Spleen (tissue), 11 donors: ENCODE data around the gene CDC20. TPM values are rescaled to one million over a fixed set of nuclear protein-coding genes. Genes with fewer than 3 reads are reported as not detected.

Source experiments
- DNase-seq: peaks from one replicate; pipeline ENCODE4 v3.0.0-alpha.2; 2020
- H3K27ac ChIP-seq, 8 donors: fragments of 200-600 bp; sonication (generic) in 7 of 8; 1 replicate in 4 of 8; 2 replicates in 4 of 8; pipeline versions ENCODE4 v1.5.0 to v1.8.0; 2016 to 2021; ENCODE audit warnings: inconsistent platforms in 4 of 8, mild to moderate bottlenecking in 4 of 8, moderate library complexity in 1 of 8
- H3K27me3 ChIP-seq, 7 donors: fragments of 200-600 bp; sonication (generic) in 6 of 7; replicated peaks in 1 of 7; 1 replicate in 4 of 7; 2 replicates in 3 of 7; pipeline versions ENCODE4 v1.5.0 to v1.8.0; 2016 to 2021; ENCODE audit warnings: inconsistent platforms in 3 of 7, mild to moderate bottlenecking in 1 of 7
- H3K36me3 ChIP-seq, 6 donors: fragments of 200-600 bp; sonication (generic) in 5 of 6; 1 replicate in 4 of 6; 2 replicates in 2 of 6; pipeline versions ENCODE4 v1.5.0 to v1.8.0; 2016 to 2021; ENCODE audit warnings: inconsistent platforms in 2 of 6
- H3K4me1 ChIP-seq, 6 donors: fragments of 200-600 bp; sonication (generic) in 5 of 6; 1 replicate in 3 of 6; 2 replicates in 3 of 6; pipeline versions ENCODE4 v1.5.0 to v1.8.0; 2016 to 2021; ENCODE audit warnings: inconsistent platforms in 3 of 6
- H3K4me3 ChIP-seq, 8 donors: fragments of 200-600 bp; sonication (generic) in 7 of 8; 1 replicate in 4 of 8; 2 replicates in 4 of 8; pipeline versions ENCODE4 v1.5.0 to v1.8.0; 2016 to 2021; ENCODE audit warnings: inconsistent platforms in 4 of 8, mild to moderate bottlenecking in 4 of 8, moderate library complexity in 2 of 8
- H3K9me3 ChIP-seq, 8 donors: fragments of 200-600 bp; sonication (generic) in 7 of 8; 1 replicate in 4 of 8; 2 replicates in 4 of 8; pipeline versions ENCODE4 v1.5.0 to v1.8.0; 2016 to 2021; ENCODE audit warnings: inconsistent platforms in 4 of 8
- POLR2A ChIP-seq, 3 donors: fragments of 450-650 bp; IDR thresholded peaks; one replicate each; pipeline ENCODE4 v1.5.1; 2017; ENCODE audit warnings: antibody characterized with exemption in 3 of 3, mild to moderate bottlenecking in 1 of 3
- POLR2AphosphoS5 ChIP-seq, 3 donors: sonication (generic); formaldehyde crosslinking; IDR thresholded peaks; one replicate each; pipeline ENCODE4 v1.5.1; 2017; ENCODE audit warnings: antibody characterized with exemption in 3 of 3
- WGBS, 5 donors: extraction: QIAGEN DNeasy Blood & Tissue Kit in 3 of 5; methylation state at CpG; one replicate each; pipeline versions ENCODE4 v1.1.5 to v1.1.7; 2013 to 2018; 5-methylcytosine and 5-hydroxymethylcytosine counted together
- intact Hi-C: fragments of 100-400 bp; cut with DNase I; formaldehyde crosslinking; loops from one replicate; pipeline ENCODE4 v1.15.0; 2023; ENCODE audit warnings: low total_unique reads
- polyA plus RNA-seq, 3 donors: library from polyadenylated mRNA; stranded (reverse); fragments of 200-250 nt; gene quantifications; one replicate each; pipeline ENCODE4 v1.2.1, GENCODE V29; 2013
- total RNA-seq, 7 donors: library from RNA; depleted of rRNA in 3 of 7; stranded (reverse); fragments of >200 nt in 3 of 7; fragmentation: NEBNext Ultra II Directional in 4 of 7; extraction: Animal tissue kit (Norgen Biotek cat#: 25700) in 4 of 7; gene quantifications; one replicate each; pipeline versions ENCODE4 v1.1.0 to v1.2.1, GENCODE V29; 2016 to 2021
- TF ChIP-seq, protein P1 (sequence below), 11 experiments: fragments of 200-600 bp in 7 of 11; fragments of 450-650 bp in 4 of 11; sonication (generic) in 4 of 11; IDR thresholded peaks in 8 of 11; conservative IDR thresholded peaks in 3 of 11; 1 replicate in 7 of 11; 2 replicates in 4 of 11; pipeline versions ENCODE4 v1.4.0 to v1.8.0; 2016 to 2021; ENCODE audit warnings: antibody characterized with exemption in 11 of 11, inconsistent platforms in 4 of 11, mild to moderate bottlenecking in 1 of 11
- donor health status: healthy with polysubstance abuse.
- donor health status: DM: no; HTN: no; CAD: no; lungs with moderate emphysema.
- donor health status: DM: no; HTN: no; CAD: no.
- donor health status: Bipolar disorder and iron deficiency.
- donor health status: healthy.
- donor health status: DM: no; HTN: no; CAD: no.
- donor health status: DM: yes; HTN: yes; CAD: no.

The CDC20 gene
- total and polyA plus RNA-seq, 10 donors: 2.1 to 25.9 (median 10.4) TPM

DNA sequence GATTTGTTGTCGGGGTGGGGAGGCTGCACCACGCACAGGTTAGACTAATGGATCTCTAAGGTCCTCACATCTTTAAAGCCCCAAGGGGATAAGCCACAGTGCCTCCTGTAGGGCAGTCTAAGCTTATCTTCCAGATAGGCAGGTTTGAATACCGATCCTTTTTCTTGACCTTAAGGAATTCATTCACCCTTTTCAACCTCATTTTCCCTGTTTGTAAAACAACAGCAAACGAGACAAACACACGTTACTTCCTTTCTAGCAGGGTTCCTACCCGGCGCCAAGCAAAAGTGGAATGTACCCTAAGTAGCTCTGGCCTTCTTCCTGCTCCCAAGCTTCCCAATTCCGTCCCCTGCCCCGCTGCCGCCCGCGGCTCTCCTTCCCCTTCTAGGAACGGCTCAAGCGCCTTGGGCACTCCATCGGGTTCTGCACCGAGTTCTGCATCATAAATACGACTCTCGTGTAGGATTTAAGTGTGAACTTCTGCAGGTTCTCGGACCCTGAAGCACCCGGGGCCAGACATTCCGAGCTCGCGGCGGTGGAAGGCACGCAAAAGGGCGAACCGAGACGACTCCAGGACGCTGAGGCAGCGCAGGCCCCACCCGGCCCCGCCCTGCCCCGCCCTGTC lies 548 bp upstream of the CDC20 start:
- 0 to 1% (median 1%) methylated on average over 17 to 33 of the region's 33 CpGs for WGBS, 5 donors
- no peak for TF ChIP-seq POLR2A (IDR thresholded peaks at IDR 0.05)
- TF ChIP-seq, protein P1, sequence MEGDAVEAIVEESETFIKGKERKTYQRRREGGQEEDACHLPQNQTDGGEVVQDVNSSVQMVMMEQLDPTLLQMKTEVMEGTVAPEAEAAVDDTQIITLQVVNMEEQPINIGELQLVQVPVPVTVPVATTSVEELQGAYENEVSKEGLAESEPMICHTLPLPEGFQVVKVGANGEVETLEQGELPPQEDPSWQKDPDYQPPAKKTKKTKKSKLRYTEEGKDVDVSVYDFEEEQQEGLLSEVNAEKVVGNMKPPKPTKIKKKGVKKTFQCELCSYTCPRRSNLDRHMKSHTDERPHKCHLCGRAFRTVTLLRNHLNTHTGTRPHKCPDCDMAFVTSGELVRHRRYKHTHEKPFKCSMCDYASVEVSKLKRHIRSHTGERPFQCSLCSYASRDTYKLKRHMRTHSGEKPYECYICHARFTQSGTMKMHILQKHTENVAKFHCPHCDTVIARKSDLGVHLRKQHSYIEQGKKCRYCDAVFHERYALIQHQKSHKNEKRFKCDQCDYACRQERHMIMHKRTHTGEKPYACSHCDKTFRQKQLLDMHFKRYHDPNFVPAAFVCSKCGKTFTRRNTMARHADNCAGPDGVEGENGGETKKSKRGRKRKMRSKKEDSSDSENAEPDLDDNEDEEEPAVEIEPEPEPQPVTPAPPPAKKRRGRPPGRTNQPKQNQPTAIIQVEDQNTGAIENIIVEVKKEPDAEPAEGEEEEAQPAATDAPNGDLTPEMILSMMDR (IDR thresholded peaks at IDR 0.05 in 8 of 11, conservative IDR thresholded peaks at IDR 0.05 in 3 of 11): peak in 6 of 11 experiments; percentile 6 to 33 (median 26)
- Histone ChIP-seq H3K27ac (peak overlapping the region; percentile 82 to 96 (median 87)), H3K4me3 (peak overlapping the region; percentile 63 to 88 (median 70)), H3K36me3 (peaks cover 0 to 38% (median 20%) of the 10 kb centered on the region in 6 donors), H3K27me3 (no peaks in the 10 kb centered on the region), H3K9me3 (no peaks in the 10 kb centered on the region), H3K4me1 (peaks cover 12 to 49% (median 23%) of the 10 kb centered on the region in 6 donors)
- intact Hi-C loops: no loop called here
- DNase-seq: no peak

DNA sequence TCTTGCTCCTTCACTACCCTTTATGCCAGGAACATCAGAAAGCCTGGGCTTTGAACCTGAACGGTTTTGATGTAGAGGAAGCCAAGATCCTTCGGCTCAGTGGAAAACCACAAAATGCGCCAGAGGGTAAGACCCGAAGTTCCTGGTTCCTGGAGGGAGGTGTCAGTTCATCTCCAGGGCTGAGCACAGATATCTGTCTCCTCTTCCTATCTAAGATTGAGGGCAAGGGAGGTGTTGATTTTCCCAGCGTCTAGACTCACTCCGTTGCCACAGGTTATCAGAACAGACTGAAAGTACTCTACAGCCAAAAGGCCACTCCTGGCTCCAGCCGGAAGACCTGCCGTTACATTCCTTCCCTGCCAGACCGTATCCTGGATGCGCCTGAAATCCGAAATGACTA lies 915 bp downstream of the CDC20 start:
- H3K27me3 ChIP-seq: no peaks in the 10 kb centered on the region
- peak overlapping the region in 6 of 8 donors; percentile 63 to 78 (median 69) for H3K4me3 ChIP-seq
- peaks cover 5 to 50% (median 34%) of the 10 kb centered on the region in 6 donors for H3K36me3 ChIP-seq
- 50 to 81% (median 52%) methylated on average over 7 to 11 of the region's 11 CpGs for whole genome bisulfite sequencing, 5 donors
- peaks cover 12 to 63% (median 23%) of the 10 kb centered on the region in 6 donors for H3K4me1 ChIP-seq
- intact Hi-C loops: no loop called here
- H3K9me3 ChIP-seq: no peaks in the 10 kb centered on the region
- TF ChIP-seq, protein P1 (IDR thresholded peaks at IDR 0.05 in 8 of 11, conservative IDR thresholded peaks at IDR 0.05 in 3 of 11): no peak
- TF ChIP-seq POLR2AphosphoS5 (IDR thresholded peaks at IDR 0.05) (no peak), POLR2A (IDR thresholded peaks at IDR 0.05) (no peak)
- peak overlapping the region in 2 of 8 donors; percentile 88 to 96 for H3K27ac ChIP-seq
- no peak for DNase-seq

DNA sequence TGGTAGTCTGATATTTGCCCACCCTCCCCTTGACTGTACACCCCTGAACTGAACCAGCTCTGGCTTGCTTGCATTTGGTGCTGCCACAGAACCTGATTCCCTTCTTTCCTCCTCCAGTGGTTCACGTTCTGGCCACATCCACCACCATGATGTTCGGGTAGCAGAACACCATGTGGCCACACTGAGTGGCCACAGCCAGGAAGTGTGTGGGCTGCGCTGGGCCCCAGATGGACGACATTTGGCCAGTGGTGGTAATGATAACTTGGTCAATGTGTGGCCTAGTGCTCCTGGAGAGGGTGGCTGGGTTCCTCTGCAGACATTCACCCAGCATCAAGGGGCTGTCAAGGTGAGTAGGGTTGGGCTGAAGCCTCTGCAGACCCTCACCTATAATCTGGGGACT lies 1.8 kb downstream of the CDC20 start:
- 58 to 75% (median 68%) methylated on average over 4 of the region's 4 CpGs for WGBS, 5 donors

DNA sequence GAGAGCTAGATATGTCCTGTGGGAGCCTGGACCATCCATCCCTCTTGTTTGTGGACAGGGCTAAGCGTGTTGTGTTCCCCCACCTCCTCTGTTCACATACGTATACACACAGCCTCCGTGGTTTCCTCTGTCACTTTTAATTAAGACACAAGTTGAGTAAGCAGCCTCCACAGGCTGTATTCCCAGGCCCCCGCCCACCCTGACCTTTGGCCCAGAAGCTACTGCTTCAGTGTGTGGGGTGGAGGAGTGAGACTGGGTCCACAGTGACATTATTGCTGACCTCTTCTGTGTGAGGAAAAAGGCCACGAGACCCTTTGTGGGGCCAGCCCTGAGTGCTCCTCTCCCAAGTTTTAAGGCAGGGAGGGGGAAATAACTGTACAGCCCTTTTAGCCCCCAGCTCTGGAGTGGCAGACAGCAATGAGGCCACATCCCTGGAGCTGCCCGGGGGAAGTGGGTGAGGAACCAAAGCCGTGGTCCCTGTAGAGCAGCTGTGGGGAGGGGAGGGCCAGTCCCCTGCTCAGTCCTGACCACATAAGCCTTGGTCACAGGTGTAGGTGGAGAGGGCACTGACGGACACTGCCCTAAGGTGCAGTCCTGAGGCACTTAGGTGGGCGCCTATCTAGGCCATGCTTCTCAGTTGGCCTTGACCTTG lies 4.6 kb downstream of the CDC20 start:
- no peak overlapping the region for H3K4me3 ChIP-seq
- H3K36me3 ChIP-seq: peaks cover 6 to 59% (median 41%) of the 10 kb centered on the region in 6 donors
- no peak for TF ChIP-seq POLR2A (IDR thresholded peaks at IDR 0.05)
- TF ChIP-seq, protein P1 (IDR thresholded peaks at IDR 0.05 in 8 of 11, conservative IDR thresholded peaks at IDR 0.05 in 3 of 11): no peak
- no peak for TF ChIP-seq POLR2AphosphoS5 (IDR thresholded peaks at IDR 0.05)
- no peak for DNase-seq
- H3K27me3 ChIP-seq: no peaks in the 10 kb centered on the region
- peak overlapping the region in 2 of 8 donors; percentile 2 to 46 for H3K27ac ChIP-seq
- WGBS, 5 donors: 58 to 75% (median 66%) methylated on average over 9 of the region's 9 CpGs
- intact Hi-C loops: no loop called here
- H3K4me1 ChIP-seq: peaks cover 14 to 81% (median 39%) of the 10 kb centered on the region in 6 donors
- no peaks in the 10 kb centered on the region for H3K9me3 ChIP-seq

More for the DNA sequence above, 1.8 kb downstream of the CDC20 start:
- H3K27ac ChIP-seq: no peak overlapping the region
- DNase-seq: no peak
- intact Hi-C loops: no loop called here
- H3K9me3 ChIP-seq: no peaks in the 10 kb centered on the region
- no peak for TF ChIP-seq POLR2A (IDR thresholded peaks at IDR 0.05)
- peak in 2 of 3 donors; percentile 8 to 38 for TF ChIP-seq POLR2AphosphoS5 (IDR thresholded peaks at IDR 0.05)
- no peak overlapping the region for H3K4me3 ChIP-seq
- H3K36me3 ChIP-seq: peaks cover 6 to 58% (median 41%) of the 10 kb centered on the region in 6 donors
- peaks cover 12 to 70% (median 30%) of the 10 kb centered on the region in 6 donors for H3K4me1 ChIP-seq
- H3K27me3 ChIP-seq: no peaks in the 10 kb centered on the region
